Nephron (organoid): ENCODE data around the gene EEIG2.

Experiments used
- H3K27ac Mint-ChIP-seq, 3 experiments: 2 replicates each; pipeline ENCODE4 v1.8.0; 2020; ENCODE audit warnings: mixed read lengths in 3 of 3, mild to moderate bottlenecking in 2 of 3, moderate library complexity in 1 of 3
- H3K27me3 Mint-ChIP-seq: 2 replicates; pipeline ENCODE4 v1.8.0; 2021; ENCODE audit warnings: low read depth, mild to moderate bottlenecking, moderate library complexity, mixed read lengths
- H3K36me3 Mint-ChIP-seq: 2 replicates; pipeline ENCODE4 v1.8.0; 2020; ENCODE audit warnings: low read depth, mixed read lengths
- H3K4me1 Mint-ChIP-seq: 2 replicates; pipeline ENCODE4 v1.8.0; 2020; ENCODE audit warnings: mixed read lengths
- H3K4me3 Mint-ChIP-seq, 3 experiments: 2 replicates each; pipeline ENCODE4 v1.8.0; 2020; ENCODE audit warnings: mild to moderate bottlenecking in 3 of 3, mixed read lengths in 3 of 3, moderate library complexity in 2 of 3
- H3K9me3 Mint-ChIP-seq: 2 replicates; pipeline ENCODE4 v1.8.0; 2020; ENCODE audit warnings: mixed read lengths
- CTCF ChIP-seq, 3 experiments: fragments of 200-600 bp; sonication (generic); IDR thresholded peaks; one replicate each; pipeline ENCODE4 v1.5.0; 2021; ENCODE audit warnings: antibody characterized with exemption in 3 of 3; ENCODE audit not compliant: unreplicated experiment in 3 of 3

Gene EEIG2

GRCh38 chr1:108592030-108592759 lies 32.3 kb downstream of the EEIG2 start:
- H3K9me3 Mint-ChIP-seq, result no peaks in the 10 kb centered on the region
- no peaks in the 10 kb centered on the region for H3K36me3 Mint-ChIP-seq
- H3K27me3 Mint-ChIP-seq, result no peaks in the 10 kb centered on the region
- no peak overlapping the region for H3K4me3 Mint-ChIP-seq
- no peak for TF ChIP-seq CTCF (IDR thresholded peaks at IDR 0.05; ENCODE audit: unreplicated experiment in 3 of 3)
- peaks cover 33% of the 10 kb centered on the region for H3K4me1 Mint-ChIP-seq
- peak overlapping the region; percentile 36 to 74 (median 41) for H3K27ac Mint-ChIP-seq

DNA sequence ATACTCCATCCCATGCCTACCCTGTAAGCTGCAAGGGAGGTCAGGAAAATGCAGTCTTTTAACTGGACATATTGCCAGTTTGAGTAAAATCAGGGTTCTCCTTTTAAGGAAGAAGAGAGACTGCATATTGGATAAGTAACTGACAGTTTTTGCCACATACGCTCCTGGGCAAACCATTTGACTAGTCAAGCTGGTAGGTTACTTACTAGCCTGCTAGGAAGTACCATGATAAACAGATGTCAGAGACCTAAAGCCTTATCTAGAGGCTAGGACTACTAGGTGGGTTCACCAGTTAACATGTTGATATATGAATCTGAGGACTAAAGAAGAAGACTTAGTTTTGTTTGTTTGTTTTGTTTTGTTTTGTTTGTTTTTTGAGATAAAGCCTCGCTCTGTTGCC lies 33.5 kb downstream of the EEIG2 start:
- Mint-ChIP-seq H3K4me3 (no peak overlapping the region), H3K4me1 (peaks cover 39% of the 10 kb centered on the region), H3K36me3 (no peaks in the 10 kb centered on the region), H3K9me3 (no peaks in the 10 kb centered on the region), H3K27ac (no peak overlapping the region), H3K27me3 (no peaks in the 10 kb centered on the region)
- TF ChIP-seq CTCF (IDR thresholded peaks at IDR 0.05; ENCODE audit: unreplicated experiment in 3 of 3), result no peak

DNA sequence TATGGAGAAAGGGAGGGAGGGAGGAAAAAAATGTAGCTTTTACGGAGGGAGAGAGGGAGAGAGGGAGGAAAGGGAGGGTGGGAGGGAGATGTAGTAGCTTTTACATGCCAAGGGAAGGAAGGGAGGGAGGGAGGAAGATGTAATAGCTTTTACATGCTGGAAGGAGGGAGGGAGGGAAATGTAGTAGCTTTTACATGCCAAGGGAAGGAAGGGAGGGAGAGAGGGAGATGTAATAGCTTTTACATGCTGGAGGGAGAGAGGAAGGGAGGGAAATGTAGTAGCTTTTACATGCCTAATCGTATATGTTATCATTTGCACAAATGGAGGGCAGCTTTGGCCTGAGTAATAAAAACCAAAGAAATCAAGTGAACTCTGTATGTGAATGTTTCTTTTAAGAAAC lies 35.6 kb downstream of the EEIG2 start:
- Mint-ChIP-seq H3K4me1 (peaks cover 44% of the 10 kb centered on the region), H3K4me3 (peak overlapping the region in 2 of 3 experiments; percentile 32 to 55)

DNA sequence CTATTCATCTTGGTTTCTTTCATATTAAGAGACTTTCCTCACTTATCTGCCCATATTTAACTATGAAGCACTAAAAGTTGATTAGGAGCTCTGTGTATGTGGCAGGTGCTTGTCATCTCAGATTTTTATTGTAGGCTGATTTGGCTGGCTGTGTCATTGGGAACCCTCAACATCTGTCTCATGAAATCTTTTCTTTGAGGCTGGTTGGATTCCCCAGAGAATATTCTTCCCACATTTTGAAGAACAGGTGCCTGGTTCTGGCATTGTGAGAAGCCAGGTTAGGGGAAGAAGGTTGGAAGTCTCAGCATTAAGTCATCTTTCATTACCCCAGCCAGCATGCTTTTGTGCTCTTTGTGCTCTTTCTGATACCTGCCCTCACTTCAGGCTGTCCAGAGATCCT lies 37.1 kb downstream of the EEIG2 start:
- TF ChIP-seq CTCF (IDR thresholded peaks at IDR 0.05; ENCODE audit: unreplicated experiment in 3 of 3), result no peak
- H3K9me3 Mint-ChIP-seq, result no peaks in the 10 kb centered on the region
- no peak overlapping the region for H3K4me3 Mint-ChIP-seq
- peak overlapping the region in 2 of 3 experiments; percentile 43 to 53 for H3K27ac Mint-ChIP-seq
- no peaks in the 10 kb centered on the region for H3K27me3 Mint-ChIP-seq
- H3K4me1 Mint-ChIP-seq, result peaks cover 36% of the 10 kb centered on the region
- no peaks in the 10 kb centered on the region for H3K36me3 Mint-ChIP-seq

More for the DNA sequence above, 35.6 kb downstream of the EEIG2 start:
- Mint-ChIP-seq H3K9me3 (no peaks in the 10 kb centered on the region), H3K36me3 (no peaks in the 10 kb centered on the region), H3K27ac (peak overlapping the region; percentile 77 to 95 (median 90)), H3K27me3 (no peaks in the 10 kb centered on the region)
- no peak for TF ChIP-seq CTCF (IDR thresholded peaks at IDR 0.05; ENCODE audit: unreplicated experiment in 3 of 3)

DNA sequence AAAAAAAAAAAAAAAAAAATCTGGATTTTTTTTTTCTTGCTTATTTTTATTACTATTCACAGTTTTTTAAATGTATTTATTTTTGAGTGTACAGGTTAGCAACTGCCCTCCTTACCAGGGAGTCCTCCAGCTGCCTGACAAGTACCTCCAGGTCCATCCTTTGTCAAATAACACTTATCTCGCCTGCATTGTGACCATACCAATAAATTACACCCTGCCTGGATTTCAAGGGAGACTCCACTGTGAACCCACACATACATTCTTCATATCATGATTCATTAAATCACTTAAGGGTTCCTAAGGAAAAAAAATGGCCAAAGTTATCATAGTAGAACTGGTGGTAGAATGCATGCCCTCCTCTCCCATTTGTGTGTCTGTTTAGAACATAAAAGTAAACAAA lies 38.4 kb downstream of the EEIG2 start:
- H3K27ac Mint-ChIP-seq, result no peak overlapping the region
- no peaks in the 10 kb centered on the region for H3K36me3 Mint-ChIP-seq
- no peak for TF ChIP-seq CTCF (IDR thresholded peaks at IDR 0.05; ENCODE audit: unreplicated experiment in 3 of 3)
- H3K4me1 Mint-ChIP-seq, result peaks cover 32% of the 10 kb centered on the region
- H3K4me3 Mint-ChIP-seq, result no peak overlapping the region
- no peaks in the 10 kb centered on the region for H3K27me3 Mint-ChIP-seq
- no peaks in the 10 kb centered on the region for H3K9me3 Mint-ChIP-seq

GRCh38 chr1:108600504-108600903 lies 40.6 kb downstream of the EEIG2 start:
- Mint-ChIP-seq H3K4me3 (no peak overlapping the region), H3K9me3 (no peaks in the 10 kb centered on the region), H3K4me1 (peaks cover 20% of the 10 kb centered on the region), H3K36me3 (no peaks in the 10 kb centered on the region), H3K27me3 (no peaks in the 10 kb centered on the region), H3K27ac (no peak overlapping the region)
- TF ChIP-seq CTCF (IDR thresholded peaks at IDR 0.05; ENCODE audit: unreplicated experiment in 3 of 3), result no peak
